T-helper 1 cell treated with Interleukin-12 subunit alpha and Interleukin-12 subunit beta and Interleukin-4 antibody, amounts not matched to agents 30 ng/mL and 1 ng/mL, for 36 hours (primary cell): ENCODE measurements around the gene LSM11. TPM values are rescaled to one million over a fixed set of nuclear protein-coding genes. Genes with fewer than 3 reads are reported as not detected.
"Not testable (repeated sequence)": the region's sequence is repeated elsewhere in the genome, so short reads cannot be mapped to it uniquely, and the experiment has no call there.

Experiments
- intact Hi-C: fragments of 100-400 bp; cut with micrococcal nuclease; formaldehyde crosslinking; loops from one replicate; pipeline ENCODE4 v1.15.1; 2024
- total RNA-seq: library from RNA; stranded (reverse); gene quantifications from 2 replicates; pipeline ENCODE4 v1.2.3, GENCODE V29; 2022

Gene LSM11
- 4.6 TPM in 2 replicates for total RNA-seq

DNA sequence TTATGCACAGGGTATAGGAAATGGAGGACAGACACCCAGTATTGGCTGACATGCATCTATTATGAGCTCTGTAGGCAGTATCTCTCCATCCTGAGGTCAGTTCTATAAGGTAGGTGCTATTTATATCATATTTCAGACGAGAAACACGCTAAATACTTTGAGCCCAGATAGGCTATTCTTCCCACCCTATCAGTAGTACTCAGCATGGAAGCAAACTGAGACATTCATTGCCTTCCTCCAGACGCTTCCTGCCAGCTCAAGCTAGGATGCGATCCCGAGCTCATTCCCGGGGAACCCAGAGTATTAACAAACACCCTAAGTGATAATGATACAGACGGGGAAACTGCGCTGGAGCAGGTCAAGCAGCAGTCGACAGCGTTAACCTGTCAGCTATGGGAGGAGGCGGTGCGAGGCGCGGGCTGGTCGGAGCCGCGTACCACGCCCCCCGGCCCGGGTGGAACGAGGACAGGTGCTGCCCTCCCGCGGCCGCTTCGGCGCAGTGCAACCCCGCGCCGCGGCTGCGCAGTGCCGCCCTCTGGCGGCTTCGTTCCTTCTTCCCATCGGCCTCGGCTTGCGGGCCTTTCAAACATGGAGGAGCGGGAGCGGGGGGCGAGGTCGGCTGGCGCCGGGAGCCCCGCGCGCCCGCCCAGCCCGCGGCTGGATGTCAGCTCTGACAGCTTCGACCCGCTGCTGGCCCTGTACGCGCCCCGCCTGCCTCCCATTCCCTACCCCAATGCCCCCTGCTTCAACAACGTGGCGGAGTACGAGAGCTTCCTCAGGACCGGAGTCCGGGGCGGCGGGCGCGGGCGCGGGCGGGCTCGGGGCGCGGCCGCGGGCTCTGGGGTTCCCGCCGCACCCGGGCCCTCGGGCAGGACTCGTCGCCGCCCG is at the start of gene LSM11:
Gene LSM11, plus strand, starts transcription at position 550 of the 888 bp plus-strand sequence. Its CDS starts 39 bp downstream, at position 589.
- intact Hi-C loops, result loop anchor here (1.0 to 5.0 kb wide), 12 partner anchors 12 to 471 kb away; partner anchors contain the start of genes CLINT1, SOX30 and THG1L

DNA sequence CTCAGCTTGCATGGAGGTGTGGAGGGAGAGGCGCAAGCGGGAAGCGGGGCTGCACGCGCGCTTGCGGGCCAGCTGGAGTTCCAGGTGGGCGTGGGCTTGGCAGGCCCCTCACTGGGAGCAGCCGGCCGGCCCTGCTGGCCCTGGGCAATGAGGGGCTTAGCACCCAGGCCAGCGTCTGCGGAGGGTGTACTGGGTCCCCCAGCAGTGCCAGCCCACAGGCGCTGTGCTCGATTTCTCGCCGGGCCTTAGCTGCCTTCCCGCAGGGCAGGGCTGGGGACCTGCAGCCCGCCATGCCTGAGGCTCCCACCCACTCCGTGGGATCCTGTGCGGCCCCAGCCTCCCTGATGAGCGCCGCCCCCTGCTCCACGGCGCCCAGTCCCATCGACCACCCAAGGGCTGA is 49.7 kb upstream of the LSM11 start:
- intact Hi-C loops, result not testable (repeated sequence)

DNA sequence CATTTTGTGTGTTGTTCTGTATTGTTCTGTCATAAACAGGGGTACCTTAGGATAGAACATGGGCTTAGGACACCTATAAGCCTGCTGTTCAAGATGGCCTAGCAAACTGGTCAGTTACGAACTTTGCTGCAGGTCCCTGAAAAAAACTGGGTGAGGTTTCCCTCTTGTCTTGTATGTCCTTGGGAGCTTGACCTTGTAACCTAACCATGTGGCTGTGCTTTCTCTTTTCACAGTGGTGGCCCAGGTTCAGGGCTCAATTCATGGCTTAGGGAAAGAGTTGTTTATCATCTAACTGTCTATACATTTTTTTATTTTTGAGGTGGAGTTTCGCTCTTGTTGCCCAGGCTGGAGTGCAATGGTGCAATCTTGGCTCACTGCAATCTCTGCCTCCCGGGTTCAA is 47.4 kb upstream of the LSM11 start:
- intact Hi-C loops, result not testable (repeated sequence)

DNA sequence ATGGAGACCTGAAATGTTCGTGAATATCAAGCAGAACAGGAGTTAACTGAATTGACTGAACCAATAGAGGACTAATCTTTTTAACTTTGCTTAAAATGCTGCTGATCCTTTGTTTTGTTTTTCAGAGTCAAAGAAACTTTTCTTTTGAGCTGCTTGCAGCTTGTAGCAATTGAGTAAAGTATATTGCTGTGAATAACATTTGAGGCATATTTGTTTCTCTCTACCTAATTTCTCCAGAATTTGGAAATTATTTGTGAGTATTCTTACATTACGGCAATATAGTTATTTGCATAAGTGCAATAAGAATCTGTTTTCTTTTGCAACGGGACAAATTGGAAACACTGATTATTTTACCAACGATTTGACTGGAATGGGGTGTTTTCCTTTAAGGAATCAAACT is 44.8 kb upstream of the LSM11 start:
- intact Hi-C loops, result not testable (repeated sequence)

DNA sequence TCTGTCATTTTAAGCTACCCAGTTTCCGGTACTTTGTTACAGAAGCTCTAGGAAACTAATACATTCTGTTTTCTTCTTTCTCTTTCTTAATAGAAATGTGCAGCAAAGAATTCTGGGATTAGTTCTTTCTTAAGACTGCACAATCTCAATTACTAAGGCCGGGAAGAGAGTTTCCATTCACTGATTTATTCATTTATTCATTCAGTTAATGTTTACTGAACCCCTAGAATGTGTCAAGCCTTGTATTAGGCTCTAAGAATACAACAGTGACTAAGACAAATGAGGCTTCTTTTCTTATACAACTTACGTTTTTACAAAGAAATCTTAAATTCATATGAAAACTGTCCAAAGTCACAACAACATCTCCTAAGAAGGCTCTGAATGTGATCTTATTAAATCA is 39.8 kb upstream of the LSM11 start:
- intact Hi-C loops, result no loop called here

DNA sequence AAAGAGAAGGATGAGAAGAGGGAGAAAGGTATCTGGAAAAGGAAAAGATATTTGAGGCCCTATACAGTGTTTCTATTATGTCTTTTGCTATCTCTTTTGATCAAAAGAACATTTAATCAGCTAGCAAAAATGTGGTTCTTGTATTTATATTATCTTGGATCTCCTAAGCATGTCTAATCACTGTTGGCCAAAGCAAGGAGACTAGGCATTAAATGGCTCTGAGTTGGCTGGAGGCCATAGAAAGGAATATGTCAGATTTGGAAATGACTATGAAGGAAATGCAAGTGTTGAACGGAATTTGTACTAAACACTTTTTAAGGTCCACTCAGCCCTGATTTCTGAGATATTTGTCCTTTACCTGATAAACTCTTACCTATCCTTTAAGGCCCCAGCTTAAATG is 34.6 kb upstream of the LSM11 start:
- intact Hi-C loops, result no loop called here

DNA sequence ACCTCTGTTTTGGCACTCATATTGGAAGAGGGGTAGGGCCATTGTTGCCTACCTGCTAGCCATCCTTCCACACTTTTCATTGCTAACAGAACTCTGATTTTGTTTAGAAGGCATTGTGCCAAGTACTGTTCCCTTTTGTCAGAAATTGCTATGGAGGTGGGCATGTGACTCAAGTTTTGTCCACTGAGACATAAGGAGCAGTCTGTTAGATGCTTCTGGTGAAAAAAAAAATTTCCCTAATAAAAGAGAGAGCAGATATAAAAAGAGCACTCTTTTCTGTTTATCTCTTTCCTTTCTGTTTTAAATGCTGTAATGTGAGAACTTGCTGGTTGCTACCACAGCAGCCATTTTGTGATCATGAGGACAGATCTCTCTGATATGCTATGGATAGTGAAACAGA is 34.2 kb upstream of the LSM11 start:
- intact Hi-C loops, result no loop called here

DNA sequence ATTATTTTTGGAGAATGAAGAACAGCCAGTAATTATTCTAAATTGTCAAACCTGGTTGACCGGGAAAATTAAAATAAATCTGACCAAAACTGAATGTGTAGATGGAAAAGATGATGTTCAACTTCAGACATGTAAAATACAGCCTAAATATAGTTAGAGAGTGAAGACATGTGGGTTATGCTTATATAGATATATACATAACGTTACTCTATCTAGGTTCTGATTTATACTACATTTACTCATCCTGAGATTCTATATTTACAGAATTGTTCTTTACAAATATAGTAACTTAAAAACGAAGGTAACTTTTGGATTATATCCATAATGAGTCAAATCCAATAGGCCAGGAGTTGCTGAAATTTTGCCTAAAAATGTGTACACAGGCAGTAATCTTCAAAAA is 33.1 kb upstream of the LSM11 start:
- intact Hi-C loops, result no loop called here

DNA sequence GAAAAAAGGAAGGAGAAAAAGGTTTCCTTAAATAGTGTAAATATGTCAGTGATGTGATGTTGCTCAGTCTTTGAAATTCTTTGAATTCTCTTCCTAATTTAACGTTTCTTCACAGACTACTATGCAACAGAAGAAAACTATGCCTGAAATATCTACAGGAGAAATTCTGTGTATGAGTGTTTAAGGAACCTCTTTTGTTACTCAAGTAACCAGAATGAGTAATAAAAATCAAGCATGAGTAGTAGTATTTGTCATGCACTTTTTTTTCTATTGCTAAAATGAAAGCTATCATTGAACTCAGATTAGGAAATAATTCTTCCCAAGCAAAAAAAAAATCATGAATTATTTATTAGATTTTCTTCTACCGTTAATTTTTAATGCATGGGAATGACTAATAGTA is 32.6 kb upstream of the LSM11 start:
- intact Hi-C loops, result no loop called here

DNA sequence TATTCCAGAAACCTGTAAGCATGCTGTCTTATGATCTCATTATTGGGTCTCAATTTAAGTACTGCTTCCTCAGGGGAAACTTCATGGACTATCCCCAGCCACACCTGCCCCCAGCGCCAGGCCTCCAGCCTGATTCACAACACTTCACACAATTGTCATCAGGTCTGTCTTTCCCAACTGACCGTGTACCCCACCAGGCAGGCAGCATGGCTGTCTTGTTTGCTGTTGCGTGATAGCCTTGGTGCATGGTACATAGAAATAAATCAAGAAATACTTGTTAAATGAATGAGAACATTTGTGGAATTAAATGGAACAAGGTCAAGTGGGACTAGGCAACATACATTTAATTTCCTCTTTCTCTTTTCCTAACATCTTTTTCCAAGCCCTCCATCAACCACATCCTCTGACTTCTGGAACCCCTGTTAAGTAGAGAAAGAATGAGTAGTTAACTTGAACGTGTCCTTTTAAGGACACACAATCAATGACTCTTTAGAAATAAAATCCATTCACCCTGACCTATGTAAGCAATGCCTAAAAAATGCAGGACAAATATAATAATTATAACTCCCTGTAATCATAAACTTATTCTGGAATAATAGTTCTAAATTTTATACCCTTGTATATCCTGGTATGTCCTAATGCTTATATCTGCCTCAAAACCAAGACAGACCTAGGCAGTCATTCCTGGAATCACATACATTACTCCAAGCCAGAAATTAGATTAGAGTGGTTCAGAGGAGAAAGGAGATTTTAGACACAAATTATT is 29.5 kb upstream of the LSM11 start:
- intact Hi-C loops, result no loop called here

DNA sequence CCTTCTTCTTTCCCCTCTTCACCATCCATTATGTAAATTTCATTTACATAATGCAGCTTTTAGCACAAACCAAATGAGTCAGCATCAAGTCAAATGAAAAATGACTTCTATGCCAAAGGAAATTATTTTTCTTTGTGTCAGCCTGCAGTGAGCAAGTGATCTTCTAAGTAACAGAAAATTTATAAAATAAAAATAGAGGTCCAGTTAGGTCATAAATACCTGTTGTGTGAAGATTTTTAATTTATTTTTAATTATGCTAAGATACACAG is 29.0 kb upstream of the LSM11 start:
- intact Hi-C loops, result no loop called here

DNA sequence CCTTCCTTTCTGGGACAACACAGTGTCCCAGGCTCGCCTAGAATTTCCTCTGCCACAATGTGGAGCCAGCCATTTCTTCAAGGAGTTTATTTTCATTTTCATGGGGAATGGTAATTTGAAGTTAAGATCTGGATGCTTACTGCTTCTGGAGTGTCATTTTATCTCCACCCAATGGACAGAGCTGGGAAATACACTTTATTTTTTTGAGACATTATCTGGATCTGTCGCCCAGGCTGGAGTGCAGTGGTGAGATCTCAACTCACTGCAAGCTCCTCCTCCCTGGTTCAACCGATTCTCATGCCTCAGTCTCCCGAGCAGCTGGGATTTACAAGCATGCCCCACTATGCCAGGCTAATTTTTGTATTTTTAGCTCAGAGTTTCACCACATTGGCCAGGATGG is 25.0 kb upstream of the LSM11 start:
- intact Hi-C loops, result loop anchor here (1.0 to 5.0 kb wide), 10 partner anchors 13 to 390 kb away; partner anchors contain the start of genes LSM11 and THG1L

DNA sequence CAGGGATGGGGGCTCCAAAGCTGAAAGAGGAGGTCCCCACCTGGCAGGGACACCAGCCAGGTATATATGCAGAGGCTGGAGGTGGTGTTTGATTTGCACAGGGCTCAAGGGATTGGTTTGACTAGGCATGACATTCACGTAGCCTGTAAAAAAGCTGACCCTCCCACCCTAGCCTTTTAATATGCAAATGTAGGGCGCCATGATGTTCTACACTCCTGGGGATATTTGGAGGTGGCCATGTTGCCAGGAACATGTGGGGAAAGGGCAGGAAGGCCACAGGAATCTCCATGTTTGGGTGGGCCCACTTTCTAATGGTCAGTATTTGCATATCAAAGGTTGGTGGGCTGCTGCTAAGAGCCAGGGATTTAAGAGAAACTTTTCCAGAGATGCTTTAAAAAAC is 24.3 kb upstream of the LSM11 start:
- intact Hi-C loops, result loop anchor here (2.0 to 5.0 kb wide), 2 partner anchors 194 to 242 kb away; no protein-coding TSS in a partner anchor

DNA sequence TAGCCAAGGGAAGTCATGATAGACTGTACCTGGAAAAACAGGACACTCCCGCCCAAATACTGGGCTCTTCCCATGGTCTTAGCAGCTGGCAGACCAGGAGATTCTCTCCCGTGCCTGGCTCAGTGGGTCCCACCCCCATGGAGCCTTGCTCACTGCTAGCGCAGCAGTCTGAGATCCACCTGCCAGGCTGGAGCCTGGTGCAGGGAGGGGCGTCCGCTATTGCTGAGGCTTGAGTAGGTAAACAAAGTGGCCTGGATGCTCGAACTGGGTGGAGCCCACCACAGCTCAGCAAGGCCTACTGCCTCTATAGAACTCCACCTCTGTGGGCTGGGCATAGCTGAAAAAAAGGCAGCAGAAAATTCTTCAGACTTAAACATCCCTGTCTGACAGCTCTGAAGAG is 22.4 kb upstream of the LSM11 start:
- intact Hi-C loops, result no loop called here

DNA sequence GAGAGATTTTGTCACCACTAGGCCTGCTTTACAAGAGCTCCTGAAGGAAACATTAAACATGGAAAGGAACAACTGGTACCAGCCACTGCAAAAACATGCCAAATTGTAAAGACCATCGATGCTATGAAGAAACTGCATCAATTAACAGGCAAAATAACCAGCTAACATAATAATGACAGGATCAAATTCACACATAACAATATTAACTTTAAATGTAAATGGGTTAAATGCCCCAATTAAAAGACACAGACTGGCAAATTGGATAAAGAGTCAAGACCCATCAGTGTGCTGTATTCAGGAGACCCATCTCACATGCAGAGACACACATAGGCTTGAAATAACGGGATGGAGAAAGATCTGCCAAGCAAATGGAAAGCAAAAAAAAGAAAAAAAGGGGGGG is 20.6 kb upstream of the LSM11 start:
- intact Hi-C loops, result not testable (repeated sequence)

DNA sequence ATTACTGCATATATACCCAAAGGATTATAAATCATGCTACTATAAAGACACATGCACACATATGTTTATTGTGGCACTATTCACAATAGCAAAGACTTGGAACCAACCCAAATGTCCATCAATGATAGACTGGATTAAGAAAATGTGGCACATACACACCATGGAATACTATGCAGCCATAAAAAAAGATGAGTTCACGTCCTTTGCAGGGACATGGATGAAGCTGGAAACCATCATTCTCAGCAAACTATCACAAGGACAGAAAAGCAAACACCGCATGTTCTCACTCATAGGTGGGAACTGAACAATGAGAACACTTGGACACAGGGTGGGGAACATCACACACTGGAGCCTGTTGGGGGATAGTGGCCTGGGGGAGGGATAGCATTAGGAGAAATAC is 16.9 kb upstream of the LSM11 start:
- intact Hi-C loops, result not testable (repeated sequence)

DNA sequence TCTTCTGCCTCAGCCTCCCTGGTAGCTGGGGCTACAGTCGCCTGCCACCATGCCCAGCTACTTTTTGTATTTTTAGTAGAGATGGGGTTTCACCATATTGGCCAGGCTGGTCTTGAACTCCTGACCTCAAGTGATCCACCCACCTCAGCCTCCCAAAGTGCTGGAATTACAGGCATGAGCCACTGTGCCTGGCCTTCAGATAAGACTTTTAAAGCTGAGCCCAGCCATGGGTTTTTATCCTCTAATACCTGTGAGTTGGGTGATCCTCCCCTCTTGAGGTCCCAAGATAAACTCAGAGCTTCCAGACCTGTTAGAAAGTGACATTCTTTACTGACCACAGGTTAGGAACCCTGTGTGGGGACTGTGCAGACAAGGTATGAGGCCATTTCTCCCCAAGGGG is 15.7 kb upstream of the LSM11 start:
- intact Hi-C loops, result not testable (repeated sequence)

DNA sequence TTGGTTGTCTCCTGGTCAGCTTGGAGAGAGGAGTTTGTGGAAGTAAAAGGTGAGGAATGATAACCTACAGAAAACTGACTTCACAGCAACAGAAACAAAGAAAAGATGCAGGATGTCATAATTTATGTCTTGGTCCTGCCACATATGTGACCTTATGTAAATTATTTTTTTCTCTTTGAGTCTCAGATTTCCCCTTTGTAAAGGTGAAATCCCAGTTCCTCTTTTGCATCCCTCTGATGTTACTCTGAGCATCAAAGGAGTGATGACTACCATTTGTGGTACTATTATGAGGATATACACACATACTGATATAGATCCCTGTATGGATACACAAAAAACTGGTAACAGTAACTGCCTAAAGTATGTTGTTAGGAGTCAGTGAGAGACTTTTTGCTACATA is 13.7 kb upstream of the LSM11 start:
- intact Hi-C loops, result no loop called here

DNA sequence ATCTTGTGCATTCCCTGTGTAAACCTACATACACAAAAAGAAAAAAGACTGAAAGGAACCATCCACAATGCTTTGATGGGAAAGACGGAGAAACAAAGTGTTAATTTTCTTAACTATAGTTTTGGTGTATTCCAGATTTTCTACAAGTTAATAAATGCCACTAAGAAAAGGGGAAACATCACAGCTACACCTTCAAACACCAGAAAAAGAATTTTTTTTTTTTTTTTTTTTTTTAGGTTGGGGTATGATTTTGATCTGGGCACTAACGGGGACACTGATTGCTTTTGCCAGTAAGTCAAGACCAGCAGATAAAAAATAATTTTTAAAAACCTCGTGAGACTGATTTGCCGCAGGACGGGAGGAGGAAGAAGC is 12.6 kb upstream of the LSM11 start:
- intact Hi-C loops, result loop anchor here (1.0 kb wide), 7 partner anchors 12 to 589 kb away; partner anchors contain the start of genes LSM11 and MED7

DNA sequence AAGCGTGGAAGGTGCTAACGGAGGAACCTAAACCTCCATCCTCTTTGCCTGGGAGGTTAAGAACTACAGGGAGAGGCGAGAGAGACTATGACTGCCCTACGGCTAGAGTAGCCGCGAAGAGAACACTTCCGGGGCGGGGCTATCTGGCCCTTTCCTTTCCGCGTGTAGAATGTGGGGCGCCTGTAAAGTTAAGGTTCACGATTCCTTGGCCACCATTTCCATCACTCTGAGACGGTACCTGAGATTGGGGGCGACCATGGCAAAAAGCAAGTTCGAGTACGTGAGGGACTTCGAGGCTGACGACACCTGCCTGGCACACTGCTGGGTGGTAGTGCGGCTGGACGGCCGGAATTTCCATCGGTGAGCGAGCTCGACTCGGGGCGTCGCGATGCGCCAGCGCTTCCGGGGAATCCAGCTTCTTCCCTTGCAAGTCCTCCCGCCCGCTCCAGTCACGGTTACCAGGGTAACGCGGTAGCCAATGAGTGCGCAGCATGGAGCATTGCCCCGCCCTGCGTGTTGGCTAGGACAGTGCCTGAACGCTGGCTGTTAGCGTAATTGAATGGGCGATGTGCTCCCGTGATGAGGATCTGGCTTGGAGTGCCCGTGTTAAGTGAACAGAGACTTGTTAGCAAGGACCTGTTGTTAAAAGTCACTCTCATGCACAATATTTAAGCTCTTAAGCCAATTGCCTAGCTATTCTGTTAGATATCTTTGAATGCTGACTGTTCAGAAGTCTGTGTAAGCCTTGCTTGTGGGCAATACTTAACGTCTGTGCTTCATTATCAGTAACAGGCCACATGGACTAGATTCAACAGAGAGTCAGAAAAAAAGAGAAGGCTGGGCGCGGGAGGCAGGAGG is 12.0 kb upstream of the LSM11 start, which contains the start of gene THG1L:
Gene THG1L, plus strand, starts transcription at position 149 of the 858 bp plus-strand sequence. Its CDS starts 21 bp downstream, at position 170.
- intact Hi-C loops, result loop anchor here (1.0 kb wide), 7 partner anchors 12 to 589 kb away; partner anchors contain the start of genes LSM11 and MED7

DNA sequence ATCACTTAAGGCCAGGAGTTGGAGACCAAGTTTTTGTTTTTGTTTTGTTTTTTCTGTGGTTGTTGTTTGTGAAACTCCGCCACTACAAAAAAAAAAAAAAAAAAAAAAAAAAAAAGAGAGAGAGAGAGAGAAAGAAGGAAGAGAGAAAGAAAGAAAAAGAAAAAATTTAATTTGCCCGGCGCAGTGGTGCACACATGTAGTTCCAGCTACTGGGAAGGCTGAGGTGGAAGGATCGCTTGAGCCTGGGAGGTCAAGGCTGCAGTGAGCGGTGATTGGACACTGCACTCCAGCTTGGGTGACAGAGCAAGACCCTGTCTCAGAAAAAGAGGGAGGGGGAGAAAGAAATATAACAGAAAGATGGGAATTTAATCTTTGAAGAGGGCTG is 11.4 kb upstream of the LSM11 start:
- intact Hi-C loops, result no loop called here
